ENCODE results near the gene PRKCE. TPM values are rescaled to one million over a fixed set of nuclear protein-coding genes. Genes with fewer than 3 reads are reported as not detected.

Gene PRKCE
- polyA plus RNA-seq, 1 experiment = 16.7 TPM

DNA sequence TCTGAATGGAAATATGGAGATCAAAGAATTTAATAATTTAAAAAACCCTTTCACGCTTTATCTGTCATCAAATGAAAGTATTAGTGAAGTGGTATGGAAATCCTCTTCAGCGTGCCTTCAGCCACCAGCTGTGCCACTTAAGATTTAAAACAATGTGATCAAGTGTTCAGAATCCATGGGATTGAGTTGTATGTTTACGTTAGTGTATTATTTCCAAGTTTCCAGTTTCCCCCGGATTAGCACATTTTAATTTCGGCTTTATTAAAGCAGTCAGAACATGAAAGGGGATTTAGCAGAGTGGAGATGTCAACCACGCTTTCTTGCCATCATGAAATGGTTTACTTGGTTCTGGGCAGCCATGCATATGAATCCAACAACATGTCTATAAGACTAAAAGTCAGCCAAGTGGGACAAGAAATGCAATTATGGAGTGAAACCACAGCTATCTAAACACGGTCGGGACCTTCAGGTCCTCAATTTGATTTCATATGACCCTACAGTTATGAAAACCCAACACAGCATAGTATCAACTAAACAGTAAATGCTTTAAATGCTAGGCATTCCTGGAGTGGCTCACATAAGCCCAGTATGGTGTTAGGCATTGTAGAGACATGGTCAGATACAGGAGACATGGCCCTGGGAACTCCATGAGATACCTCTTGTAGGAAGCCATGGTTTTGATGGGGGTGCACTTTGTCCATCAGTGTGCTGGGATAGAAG is 420.8 kb downstream of the PRKCE start:
- Histone ChIP-seq H3K9me3 (ENCODE audit: control insufficient read depth, insufficient read depth, low read length) (no peaks in the 10 kb centered on the region; the same call in 1 of the 2 replicates), H3K27ac (ENCODE audit: low read depth, low read length) (peak overlapping the region; percentile 93), H3K27me3 (ENCODE audit: control insufficient read depth, insufficient read depth, low read length) (no peaks in the 10 kb centered on the region), H3K4me3 (ENCODE audit: low read depth, low read length) (no peak overlapping the region)
- no peak for DNase-seq (ENCODE audit: low read depth, low spot score)
- CTCF ChIA-PET = interaction anchor here (1.4 kb wide), 1 partner anchor 9 kb away, joined by 7 read pairs; no protein-coding TSS in a partner anchor
- POLR2A ChIA-PET = interaction anchor here (1.2 kb wide), 1 partner anchor 225 kb away, joined by 5 read pairs; the partner anchor contains the start of gene EPAS1
- TF ChIP-seq, protein P1, sequence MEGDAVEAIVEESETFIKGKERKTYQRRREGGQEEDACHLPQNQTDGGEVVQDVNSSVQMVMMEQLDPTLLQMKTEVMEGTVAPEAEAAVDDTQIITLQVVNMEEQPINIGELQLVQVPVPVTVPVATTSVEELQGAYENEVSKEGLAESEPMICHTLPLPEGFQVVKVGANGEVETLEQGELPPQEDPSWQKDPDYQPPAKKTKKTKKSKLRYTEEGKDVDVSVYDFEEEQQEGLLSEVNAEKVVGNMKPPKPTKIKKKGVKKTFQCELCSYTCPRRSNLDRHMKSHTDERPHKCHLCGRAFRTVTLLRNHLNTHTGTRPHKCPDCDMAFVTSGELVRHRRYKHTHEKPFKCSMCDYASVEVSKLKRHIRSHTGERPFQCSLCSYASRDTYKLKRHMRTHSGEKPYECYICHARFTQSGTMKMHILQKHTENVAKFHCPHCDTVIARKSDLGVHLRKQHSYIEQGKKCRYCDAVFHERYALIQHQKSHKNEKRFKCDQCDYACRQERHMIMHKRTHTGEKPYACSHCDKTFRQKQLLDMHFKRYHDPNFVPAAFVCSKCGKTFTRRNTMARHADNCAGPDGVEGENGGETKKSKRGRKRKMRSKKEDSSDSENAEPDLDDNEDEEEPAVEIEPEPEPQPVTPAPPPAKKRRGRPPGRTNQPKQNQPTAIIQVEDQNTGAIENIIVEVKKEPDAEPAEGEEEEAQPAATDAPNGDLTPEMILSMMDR (IDR thresholded peaks at IDR 0.05; ENCODE audit: low read depth, low read length) = no peak

GRCh38 chr2:46073540-46074046 is 422.1 kb downstream of the PRKCE start:
- POLR2A ChIA-PET = interaction anchor here (0.6 to 1.5 kb wide), 5 partner anchors 11 to 909 kb away, joined by 3 to 5 read pairs (median 4); partner anchors contain the start of gene EPAS1
- Histone ChIP-seq H3K27ac (ENCODE audit: low read depth, low read length) (peak overlapping the region; percentile 93), H3K9me3 (ENCODE audit: control insufficient read depth, insufficient read depth, low read length) (no peaks in the 10 kb centered on the region; the same call in 1 of the 2 replicates), H3K4me3 (ENCODE audit: low read depth, low read length) (peak overlapping the region; percentile 52), H3K27me3 (ENCODE audit: control insufficient read depth, insufficient read depth, low read length) (no peaks in the 10 kb centered on the region)
- CTCF ChIA-PET = interaction anchor here (1.4 kb wide), 1 partner anchor 11 kb away, joined by 8 read pairs; no protein-coding TSS in a partner anchor
- peak; percentile 82 for DNase-seq (ENCODE audit: low read depth, low spot score)
- TF ChIP-seq, protein P1 (IDR thresholded peaks at IDR 0.05; ENCODE audit: low read depth, low read length) = no peak

GRCh38 chr2:46074501-46074900 is 423.0 kb downstream of the PRKCE start:
- H3K9me3 ChIP-seq (ENCODE audit: control insufficient read depth, insufficient read depth, low read length) = no peaks in the 10 kb centered on the region; the same call in 1 of the 2 replicates
- ChIA-PET CTCF (no interaction called here), POLR2A (interaction anchor here (0.7 kb wide), 1 partner anchor 908 kb away, joined by 4 read pairs; no protein-coding TSS in a partner anchor)
- H3K27ac ChIP-seq (ENCODE audit: low read depth, low read length) = peak overlapping the region; percentile 22
- H3K27me3 ChIP-seq (ENCODE audit: control insufficient read depth, insufficient read depth, low read length) = no peaks in the 10 kb centered on the region
- H3K4me3 ChIP-seq (ENCODE audit: low read depth, low read length) = peak overlapping the region; percentile 5
- TF ChIP-seq, protein P1 (IDR thresholded peaks at IDR 0.05; ENCODE audit: low read depth, low read length) = no peak
- DNase-seq (ENCODE audit: low read depth, low spot score) = no peak

GRCh38 chr2:46075848-46076247 is 424.4 kb downstream of the PRKCE start:
- Histone ChIP-seq H3K4me3 (ENCODE audit: low read depth, low read length) (no peak overlapping the region), H3K9me3 (ENCODE audit: control insufficient read depth, insufficient read depth, low read length) (no peaks in the 10 kb centered on the region; the same call in 1 of the 2 replicates), H3K27me3 (ENCODE audit: control insufficient read depth, insufficient read depth, low read length) (no peaks in the 10 kb centered on the region), H3K27ac (ENCODE audit: low read depth, low read length) (peak overlapping the region; percentile 33)
- TF ChIP-seq, protein P1 (IDR thresholded peaks at IDR 0.05; ENCODE audit: low read depth, low read length) = no peak
- DNase-seq (ENCODE audit: low read depth, low spot score) = no peak
- POLR2A ChIA-PET = no interaction called here
- CTCF ChIA-PET = interaction anchor here (1.3 kb wide), 1 partner anchor 12 kb away, joined by 7 read pairs; no protein-coding TSS in a partner anchor

DNA sequence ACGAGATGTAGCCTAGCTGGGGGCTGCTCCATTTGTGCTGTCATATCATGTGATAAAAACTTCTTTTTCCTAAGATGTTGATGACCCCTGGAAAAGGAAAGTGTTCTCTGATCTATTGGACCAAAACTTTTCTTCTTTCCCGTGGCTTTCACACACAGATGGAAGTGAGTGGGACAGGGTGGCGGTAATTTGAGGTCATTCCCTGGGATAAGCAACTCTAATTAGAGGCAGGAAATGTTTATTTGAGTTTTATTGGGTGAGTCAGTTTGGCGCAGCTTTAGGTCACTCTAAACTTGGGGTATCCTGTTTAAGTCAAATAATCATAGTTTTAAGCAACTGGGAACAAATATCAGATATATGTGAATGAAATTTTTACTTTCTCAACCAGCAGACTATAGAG is 424.8 kb downstream of the PRKCE start:
- TF ChIP-seq, protein P1 (IDR thresholded peaks at IDR 0.05; ENCODE audit: low read depth, low read length) = no peak
- H3K27me3 ChIP-seq (ENCODE audit: control insufficient read depth, insufficient read depth, low read length) = no peaks in the 10 kb centered on the region
- H3K27ac ChIP-seq (ENCODE audit: low read depth, low read length) = peak overlapping the region; percentile 33
- ChIA-PET POLR2A (no interaction called here), CTCF (interaction anchor here (1.3 kb wide), 1 partner anchor 13 kb away, joined by 7 read pairs; no protein-coding TSS in a partner anchor)
- H3K4me3 ChIP-seq (ENCODE audit: low read depth, low read length) = peak overlapping the region; percentile 17; the same call in 1 of the 2 replicates
- no peaks in the 10 kb centered on the region; the same call in 1 of the 2 replicates for H3K9me3 ChIP-seq (ENCODE audit: control insufficient read depth, insufficient read depth, low read length)
- DNase-seq (ENCODE audit: low read depth, low spot score) = no peak
